ENCODE measurements around the gene POLE. TPM values are rescaled to one million over a fixed set of nuclear protein-coding genes. Genes with fewer than 3 reads are reported as not detected.

POLE gene
- total RNA-seq, 1 experiment from 2014 or later, result 62.9 TPM

GRCh38 chr12:132625731-132626430, 61.3 kb downstream of the POLE start:
- no peaks in the 10 kb centered on the region for H3K79me2 ChIP-seq (ENCODE audit: low read depth)
- no peak overlapping the region for H3K27ac ChIP-seq
- no peak for TF ChIP-seq EZH2 (IDR thresholded peaks at IDR 0.05; ENCODE audit: low read depth)
- no peak for TF ChIP-seq CTCF (conservative IDR thresholded peaks at IDR 0.05)
- intact Hi-C loops (cut with micrococcal nuclease; ENCODE audit: unreplicated experiment), result no loop called here
- 0 out of 2 replicates have a peak, but pooled peaks cover 3% of the 10 kb centered on the region for H3K36me3 ChIP-seq (ENCODE audit: low read depth)
- no TSS peak for BruUV-seq (replicated peaks)
- H3K9me3 ChIP-seq (ENCODE audit: insufficient read depth, low read depth), result no peaks in the 10 kb centered on the region
- POLR2A ChIA-PET (ENCODE audit: unreplicated experiment), result no interaction called here
- CTCF ChIA-PET, result no interaction called here
- H3K4me2 ChIP-seq, result no peak overlapping the region
- DNase-seq, result no peak
- H3K4me1 ChIP-seq (replicated peaks; ENCODE audit: insufficient read depth), result peaks cover 30% of the 10 kb centered on the region
- H3K9me2 ChIP-seq (ENCODE audit: insufficient read depth), result no peaks in the 10 kb centered on the region
- peaks cover 24% of the 10 kb centered on the region for H3F3A ChIP-seq (ENCODE audit: insufficient read depth, low read depth)
- no peak overlapping the region for H3K4me3 ChIP-seq
- H2AFZ ChIP-seq, result no peak overlapping the region
- H3K27me3 ChIP-seq (ENCODE audit: insufficient read depth, low read depth), result no peaks in the 10 kb centered on the region
- H4K20me1 ChIP-seq (ENCODE audit: insufficient read depth), result 0 out of 2 replicates have a peak, but pooled peaks cover 6% of the 10 kb centered on the region

GRCh38 chr12:132624910-132625630, 62.1 kb downstream of the POLE start:
- peaks cover 24% of the 10 kb centered on the region for H3F3A ChIP-seq (ENCODE audit: insufficient read depth, low read depth)
- H3K79me2 ChIP-seq (ENCODE audit: low read depth), result no peaks in the 10 kb centered on the region
- no TSS peak for BruUV-seq (replicated peaks)
- TF ChIP-seq CTCF (conservative IDR thresholded peaks at IDR 0.05) (no peak), EZH2 (IDR thresholded peaks at IDR 0.05; ENCODE audit: low read depth) (no peak)
- peaks cover 30% of the 10 kb centered on the region for H3K4me1 ChIP-seq (replicated peaks; ENCODE audit: insufficient read depth)
- POLR2A ChIA-PET (ENCODE audit: unreplicated experiment), result no interaction called here
- no peaks in the 10 kb centered on the region for H3K9me2 ChIP-seq (ENCODE audit: insufficient read depth)
- H3K4me2 ChIP-seq, result no peak overlapping the region
- H3K27ac ChIP-seq, result no peak overlapping the region
- no peak overlapping the region for H2AFZ ChIP-seq
- no peaks in the 10 kb centered on the region for H3K27me3 ChIP-seq (ENCODE audit: insufficient read depth, low read depth)
- no peaks in the 10 kb centered on the region for H3K36me3 ChIP-seq (ENCODE audit: low read depth)
- DNase-seq, result no peak
- CTCF ChIA-PET, result no interaction called here
- H3K4me3 ChIP-seq, result no peak overlapping the region
- H3K9me3 ChIP-seq (ENCODE audit: insufficient read depth, low read depth), result no peaks in the 10 kb centered on the region
- 0 out of 2 replicates have a peak, but pooled peaks cover 6% of the 10 kb centered on the region for H4K20me1 ChIP-seq (ENCODE audit: insufficient read depth)
- intact Hi-C loops (cut with micrococcal nuclease; ENCODE audit: unreplicated experiment), result no loop called here

- H3K27me3 ChIP-seq (ENCODE audit: insufficient read depth, low read depth), result no peaks in the 10 kb centered on the region
- DNase-seq, result no peak
- TF ChIP-seq EZH2 (IDR thresholded peaks at IDR 0.05; ENCODE audit: low read depth) (no peak), CTCF (conservative IDR thresholded peaks at IDR 0.05) (no peak)
- H3K4me1 ChIP-seq (replicated peaks; ENCODE audit: insufficient read depth), result peaks cover 30% of the 10 kb centered on the region
- ChIA-PET POLR2A (ENCODE audit: unreplicated experiment) (no interaction called here), CTCF (no interaction called here)
- no peak overlapping the region; the same call in 1 of the 2 replicates for H3K4me2 ChIP-seq
- no peaks in the 10 kb centered on the region for H3K79me2 ChIP-seq (ENCODE audit: low read depth)
- peak overlapping the region; percentile 67 for H3K27ac ChIP-seq
- H3K9me3 ChIP-seq (ENCODE audit: insufficient read depth, low read depth), result no peaks in the 10 kb centered on the region
- no TSS peak for BruUV-seq (replicated peaks)
- H4K20me1 ChIP-seq (ENCODE audit: insufficient read depth), result 0 out of 2 replicates have a peak, but pooled peaks cover 6% of the 10 kb centered on the region
- no peaks in the 10 kb centered on the region for H3K9me2 ChIP-seq (ENCODE audit: insufficient read depth)
- H3K4me3 ChIP-seq, result no peak overlapping the region
- intact Hi-C loops (cut with micrococcal nuclease; ENCODE audit: unreplicated experiment), result no loop called here
- no peaks in the 10 kb centered on the region for H3K36me3 ChIP-seq (ENCODE audit: low read depth)
- no peak overlapping the region for H2AFZ ChIP-seq
- H3F3A ChIP-seq (ENCODE audit: insufficient read depth, low read depth), result peaks cover 24% of the 10 kb centered on the region
These were observed 62.8 kb downstream of the POLE start for GRCh38 chr12:132624186-132624855.
